Measurements from ENCODE around the gene NCAM2. TPM values are rescaled to one million over a fixed set of nuclear protein-coding genes. Genes with fewer than 3 reads are reported as not detected.

NCAM2 gene
- total RNA-seq, 4 donors from 2014 or later, result 3.2 to 9.1 (median 4.6) TPM

DNA sequence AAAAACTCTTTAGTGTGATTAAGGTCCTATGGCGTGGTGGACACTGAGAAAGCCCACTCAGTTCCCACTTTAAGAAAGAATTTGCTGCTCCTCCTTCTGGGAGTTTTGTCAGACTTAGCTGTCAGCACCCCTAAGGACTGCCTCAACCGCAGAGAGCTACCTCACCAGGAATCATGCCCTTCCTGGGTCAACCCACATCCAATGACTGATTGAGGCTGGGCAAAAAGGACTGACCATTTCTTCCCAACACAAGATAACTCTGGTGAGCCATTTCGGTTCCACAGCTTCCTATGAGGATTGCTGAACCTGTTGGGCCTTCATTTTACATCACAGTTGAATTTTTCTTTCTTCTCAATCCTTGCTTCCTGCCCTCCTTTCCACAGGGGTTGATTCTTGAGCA, 197.9 kb downstream of the NCAM2 start:
- TF ChIP-seq EP300 (IDR thresholded peaks at IDR 0.05), result no peak
- no peak for TF ChIP-seq POLR2A (IDR thresholded peaks at IDR 0.05)
- no peak for TF ChIP-seq CTCF (IDR thresholded peaks at IDR 0.05)
- TF ChIP-seq POLR2AphosphoS5 (IDR thresholded peaks at IDR 0.05), result no peak
- ATAC-seq, result no peak
- 84 to 88% methylated on average over 2 to 3 of the region's 3 CpGs for WGBS, 2 donors (ENCODE audit: low coverage in 1 of 2)
- H3K36me3 ChIP-seq, result no peaks in the 10 kb centered on the region
- no peaks in the 10 kb centered on the region for H3K27me3 ChIP-seq
- H3K4me1 ChIP-seq, result peaks cover 0 to 8% (median 2%) of the 10 kb centered on the region in 3 donors
- no peak overlapping the region for H3K27ac ChIP-seq
- H3K9me3 ChIP-seq, result no peaks in the 10 kb centered on the region
- no peak overlapping the region for H3K4me3 ChIP-seq

GRCh38 chr21:21196848-21197247, 198.6 kb downstream of the NCAM2 start:
- Histone ChIP-seq H3K4me1 (peaks cover 0 to 8% (median 2%) of the 10 kb centered on the region in 3 donors), H3K27me3 (no peaks in the 10 kb centered on the region), H3K9me3 (no peaks in the 10 kb centered on the region), H3K36me3 (no peaks in the 10 kb centered on the region), H3K27ac (no peak overlapping the region), H3K4me3 (no peak overlapping the region)
- 91 to 95% methylated on average over 4 to 9 of the region's 11 CpGs for WGBS, 2 donors (ENCODE audit: low coverage in 1 of 2)
- no peak for ATAC-seq
- TF ChIP-seq POLR2A (IDR thresholded peaks at IDR 0.05), result no peak
- TF ChIP-seq EP300 (IDR thresholded peaks at IDR 0.05), result no peak
- no peak for TF ChIP-seq CTCF (IDR thresholded peaks at IDR 0.05)
- no peak for TF ChIP-seq POLR2AphosphoS5 (IDR thresholded peaks at IDR 0.05)

DNA sequence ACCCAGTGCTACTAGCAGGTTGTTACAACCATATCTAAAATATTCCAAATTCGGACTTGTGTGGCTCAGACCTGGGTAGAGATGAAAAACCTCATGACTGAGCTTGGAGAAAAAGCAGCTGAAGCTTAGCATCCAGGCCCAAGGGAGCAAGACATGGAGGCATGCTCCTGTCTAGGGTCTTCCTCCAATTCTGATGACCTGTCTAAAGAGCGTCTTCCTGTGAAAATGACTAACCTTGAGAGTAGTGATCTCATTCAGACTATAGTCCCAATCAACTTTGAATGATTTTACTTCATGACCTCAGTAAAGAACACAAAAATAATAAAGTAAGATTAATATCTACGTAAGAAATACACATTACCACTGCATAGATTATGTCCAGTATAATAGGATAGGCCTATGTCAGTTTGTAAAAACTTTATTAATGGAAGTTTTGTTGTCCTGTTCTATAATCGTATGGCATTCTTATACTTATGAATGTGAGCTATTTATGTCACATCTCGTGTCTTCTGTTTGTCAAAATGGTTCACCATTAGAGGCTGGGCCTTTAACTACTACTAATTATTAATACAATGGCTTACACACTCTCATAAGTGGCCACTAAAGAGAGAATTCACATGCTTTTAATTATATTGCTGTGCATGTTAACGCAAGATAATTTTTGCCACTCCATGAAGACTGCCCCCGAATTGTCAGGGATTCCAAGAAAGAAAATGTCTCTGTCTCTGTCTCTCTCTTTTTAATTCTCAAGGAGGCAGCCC, 201.3 kb downstream of the NCAM2 start:
- H3K27ac ChIP-seq, result peak overlapping the region in 3 of 4 donors; percentile 39 to 56 (median 45)
- ATAC-seq, result no peak
- WGBS, 2 donors (ENCODE audit: low coverage in 1 of 2), result 75 to 80% methylated on average over 6 to 7 of the region's 7 CpGs

GRCh38 chr21:21200103-21200938, 202.1 kb downstream of the NCAM2 start:
- H3K36me3 ChIP-seq, result no peaks in the 10 kb centered on the region
- no peaks in the 10 kb centered on the region for H3K9me3 ChIP-seq
- H3K4me1 ChIP-seq, result peaks cover 0 to 8% (median 2%) of the 10 kb centered on the region in 3 donors
- TF ChIP-seq POLR2AphosphoS5 (IDR thresholded peaks at IDR 0.05) (peak; percentile 76), POLR2A (IDR thresholded peaks at IDR 0.05) (no peak)
- H3K27me3 ChIP-seq, result no peaks in the 10 kb centered on the region
- peak overlapping the region; percentile 11 to 24 for H3K4me3 ChIP-seq
- 13 to 30% methylated on average over 6 of the region's 6 CpGs for WGBS, 2 donors (ENCODE audit: low coverage in 1 of 2)
- H3K27ac ChIP-seq, result peak overlapping the region in 3 of 4 donors; percentile 39 to 56 (median 45)
- ATAC-seq, result peak; percentile 88

More for the DNA sequence above, 201.3 kb downstream of the NCAM2 start:
- H3K4me1 ChIP-seq, result peaks cover 0 to 8% (median 2%) of the 10 kb centered on the region in 3 donors
- no peaks in the 10 kb centered on the region for H3K36me3 ChIP-seq
- no peak overlapping the region for H3K4me3 ChIP-seq
- TF ChIP-seq POLR2A (IDR thresholded peaks at IDR 0.05), result no peak
- TF ChIP-seq POLR2AphosphoS5 (IDR thresholded peaks at IDR 0.05), result no peak
- no peak for TF ChIP-seq CTCF (IDR thresholded peaks at IDR 0.05)
- no peak for TF ChIP-seq EP300 (IDR thresholded peaks at IDR 0.05)
- no peaks in the 10 kb centered on the region for H3K9me3 ChIP-seq
- H3K27me3 ChIP-seq, result no peaks in the 10 kb centered on the region

DNA sequence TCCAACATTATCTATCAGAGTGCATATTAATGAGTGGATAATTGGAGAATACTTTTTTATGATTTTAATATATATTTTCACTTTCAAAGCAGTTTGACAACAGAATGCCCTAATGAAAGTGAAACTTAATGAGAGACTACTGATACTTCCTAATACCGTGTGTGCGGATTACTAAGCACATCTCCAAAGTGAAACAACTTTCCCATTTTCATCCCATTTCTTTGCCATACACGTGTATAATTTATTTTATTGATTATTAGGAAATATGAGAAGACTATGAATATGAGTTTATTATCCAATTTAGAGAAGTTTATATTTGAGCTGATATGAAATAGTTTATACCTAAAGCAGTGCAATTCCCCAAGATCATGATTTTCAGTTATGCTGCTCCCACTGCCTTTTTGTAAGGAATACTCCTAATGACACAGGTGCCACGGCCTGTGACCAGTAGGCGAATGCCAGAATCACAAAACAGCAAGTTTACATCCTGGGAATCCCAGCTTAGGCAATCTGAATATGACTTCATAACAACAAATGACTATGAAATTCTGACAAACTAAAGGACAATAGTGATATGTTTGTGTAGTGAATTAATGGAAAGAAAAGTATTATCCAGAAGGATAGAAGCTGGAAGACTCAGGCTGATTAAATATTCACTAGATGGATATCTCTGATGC, 202.9 kb downstream of the NCAM2 start:
- no peaks in the 10 kb centered on the region for H3K27me3 ChIP-seq
- no peak for TF ChIP-seq CTCF (IDR thresholded peaks at IDR 0.05)
- TF ChIP-seq POLR2AphosphoS5 (IDR thresholded peaks at IDR 0.05), result no peak
- no peak for TF ChIP-seq EP300 (IDR thresholded peaks at IDR 0.05)
- TF ChIP-seq POLR2A (IDR thresholded peaks at IDR 0.05), result no peak
- H3K36me3 ChIP-seq, result no peaks in the 10 kb centered on the region
- peaks cover 0 to 8% (median 2%) of the 10 kb centered on the region in 3 donors for H3K4me1 ChIP-seq
- no peaks in the 10 kb centered on the region for H3K9me3 ChIP-seq
- peak overlapping the region; percentile 11 to 24 for H3K4me3 ChIP-seq
- WGBS, 2 donors (ENCODE audit: low coverage in 1 of 2), result 45 to 53% methylated on average over 5 of the region's 5 CpGs
- peak overlapping the region in 2 of 4 donors; percentile 2 to 42 for H3K27ac ChIP-seq
- no peak for ATAC-seq
